Stimulated activated CD4-positive, alpha-beta T cell treated with anti-CD3 and anti-CD28 coated beads, Interleukin-1b, Interleukin-23, amount 100 ng/mL, for 4 hours (primary cell): ENCODE data around the gene ING3.
"Not testable (repeated sequence)": the region's sequence is repeated elsewhere in the genome, so short reads cannot be mapped to it uniquely, and the experiment has no call there.

Experiments
- DNase-seq, 2 donors: peaks; one replicate each; pipeline ENCODE4 v3.0.0-alpha.2; 2020; ENCODE audit warnings: low read depth in 2 of 2

ING3 gene

GRCh38 chr7:121002757-121003200, 52.2 kb downstream of the ING3 start:
- no peak for DNase-seq

- no peak for DNase-seq
These were observed 53.6 kb downstream of the ING3 start for GRCh38 chr7:121003986-121004685.

- not testable (repeated sequence) for DNase-seq
These were observed 54.5 kb downstream of the ING3 start for GRCh38 chr7:121005058-121005457.

- no peak for DNase-seq
These were observed 55.5 kb downstream of the ING3 start for GRCh38 chr7:121005996-121006584.

GRCh38 chr7:121006711-121007315, 56.2 kb downstream of the ING3 start:
- no peak for DNase-seq

- no peak for DNase-seq
These were observed 58.2 kb downstream of the ING3 start for GRCh38 chr7:121008816-121009215.

- no peak for DNase-seq
These were observed 60.8 kb downstream of the ING3 start for GRCh38 chr7:121011401-121011800.

GRCh38 chr7:121012170-121012874, 61.7 kb downstream of the ING3 start:
- DNase-seq: no peak

- no peak for DNase-seq
These were observed 62.3 kb downstream of the ING3 start for GRCh38 chr7:121012919-121013318.

GRCh38 chr7:121015560-121015959, 65.0 kb downstream of the ING3 start:
- DNase-seq: no peak

- DNase-seq: no peak
These were observed 66.4 kb downstream of the ING3 start for GRCh38 chr7:121016966-121017365.

- DNase-seq: no peak
These were observed 67.0 kb downstream of the ING3 start for GRCh38 chr7:121017586-121017985.

GRCh38 chr7:121019018-121019417, 68.4 kb downstream of the ING3 start:
- DNase-seq: no peak

GRCh38 chr7:121020249-121020988, 69.8 kb downstream of the ING3 start:
- DNase-seq: no peak

GRCh38 chr7:121020989-121021969, 70.7 kb downstream of the ING3 start:
- DNase-seq: no peak

GRCh38 chr7:121023194-121023593, 72.6 kb downstream of the ING3 start:
- DNase-seq: no peak

- DNase-seq: no peak
These were observed 73.3 kb downstream of the ING3 start for GRCh38 chr7:121023683-121024511.

GRCh38 chr7:121024611-121025010, 74.0 kb downstream of the ING3 start:
- no peak for DNase-seq

GRCh38 chr7:121026159-121026558, 75.6 kb downstream of the ING3 start:
- DNase-seq: no peak
